ENCODE results near the gene MISP.
"Not testable (repeated sequence)": the region's sequence is repeated elsewhere in the genome, so short reads cannot be mapped to it uniquely, and the experiment has no call there.

Gene MISP

DNA sequence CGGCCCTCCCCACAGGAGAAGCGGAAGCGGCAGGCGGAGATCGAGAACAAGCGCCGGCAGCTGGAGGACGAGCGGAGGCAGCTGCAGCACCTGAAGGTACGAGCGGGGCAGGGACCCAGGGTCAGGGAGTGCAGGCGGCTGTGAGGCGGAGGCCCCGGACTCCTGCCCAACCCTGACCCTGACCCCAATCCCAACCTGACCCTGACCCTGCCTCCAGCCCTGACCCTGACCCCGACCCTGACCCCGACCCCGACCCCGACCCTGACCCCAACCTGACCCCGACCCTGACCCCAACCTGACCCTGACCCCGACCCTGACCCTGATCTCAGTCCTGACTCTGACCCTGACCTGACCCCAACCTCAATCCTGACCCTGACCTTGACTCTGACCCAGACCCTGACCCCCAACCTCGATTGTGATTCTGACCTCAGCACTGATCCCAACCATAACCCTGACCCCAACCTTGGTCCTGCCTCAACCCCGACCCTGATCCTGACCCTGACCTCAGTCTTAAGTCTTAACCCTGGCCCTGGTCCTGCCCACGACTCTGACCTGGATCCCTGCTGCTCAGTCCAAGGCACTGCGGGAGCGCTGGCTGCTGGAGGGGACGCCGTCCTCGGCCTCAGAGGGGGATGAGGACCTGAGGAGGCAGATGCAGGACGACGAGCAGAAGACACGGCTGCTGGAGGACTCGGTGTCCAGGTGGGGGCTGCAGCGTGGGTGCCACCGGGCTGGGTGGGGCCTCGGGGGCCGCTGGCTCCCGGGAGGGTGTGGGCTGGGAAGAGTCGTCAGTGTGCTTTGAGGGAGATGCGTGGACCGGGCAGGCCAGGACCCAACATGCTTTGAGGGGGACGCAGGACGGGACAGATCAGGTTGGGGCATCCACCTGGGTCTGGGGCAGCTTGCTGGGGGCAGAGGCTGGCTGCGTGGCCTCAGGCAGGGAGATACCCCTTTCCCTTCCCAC is 23.6 kb upstream of the MISP start:
- no peak for DNase-seq

DNA sequence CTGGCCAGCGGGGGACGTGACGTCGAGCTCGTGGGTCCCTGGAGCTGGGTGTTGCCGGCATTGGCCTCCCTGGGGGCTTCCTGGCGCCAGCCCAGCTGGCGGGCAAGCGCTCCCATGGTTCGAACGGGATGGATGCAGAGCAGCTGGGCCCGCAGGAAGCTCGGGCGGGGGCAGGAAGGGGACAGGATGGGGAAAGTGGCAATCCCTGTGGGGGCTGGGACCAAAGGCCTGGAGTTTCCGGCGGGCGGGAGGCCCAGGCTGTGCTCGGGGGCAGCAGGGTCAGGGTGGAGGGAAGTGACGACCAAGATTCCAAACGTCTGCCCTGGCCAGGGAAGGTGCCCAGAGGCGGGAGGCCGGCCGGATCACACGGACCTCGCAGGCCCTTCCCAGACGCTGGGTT is 22.9 kb upstream of the MISP start:
- no peak for DNase-seq

DNA sequence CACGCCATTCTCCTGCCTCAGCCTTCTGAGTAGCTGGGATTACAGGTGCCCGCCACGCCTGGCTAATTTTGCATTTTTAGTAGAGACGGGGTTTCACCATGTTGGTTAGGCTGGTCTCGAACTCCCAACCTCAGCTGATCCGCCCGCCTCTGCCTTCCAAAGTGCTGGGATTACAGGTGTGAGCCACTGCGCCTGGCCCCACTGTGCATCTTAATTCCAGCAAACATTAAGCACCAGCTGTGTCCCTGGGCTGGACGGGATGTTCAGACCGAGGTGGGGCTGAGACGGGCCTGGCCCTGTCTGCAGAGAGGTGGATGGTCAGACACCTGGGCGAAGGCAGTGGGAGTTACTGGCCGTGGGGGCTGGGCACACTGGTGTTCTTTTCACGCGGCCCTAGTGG is 21.3 kb upstream of the MISP start:
- not testable (repeated sequence) for DNase-seq

DNA sequence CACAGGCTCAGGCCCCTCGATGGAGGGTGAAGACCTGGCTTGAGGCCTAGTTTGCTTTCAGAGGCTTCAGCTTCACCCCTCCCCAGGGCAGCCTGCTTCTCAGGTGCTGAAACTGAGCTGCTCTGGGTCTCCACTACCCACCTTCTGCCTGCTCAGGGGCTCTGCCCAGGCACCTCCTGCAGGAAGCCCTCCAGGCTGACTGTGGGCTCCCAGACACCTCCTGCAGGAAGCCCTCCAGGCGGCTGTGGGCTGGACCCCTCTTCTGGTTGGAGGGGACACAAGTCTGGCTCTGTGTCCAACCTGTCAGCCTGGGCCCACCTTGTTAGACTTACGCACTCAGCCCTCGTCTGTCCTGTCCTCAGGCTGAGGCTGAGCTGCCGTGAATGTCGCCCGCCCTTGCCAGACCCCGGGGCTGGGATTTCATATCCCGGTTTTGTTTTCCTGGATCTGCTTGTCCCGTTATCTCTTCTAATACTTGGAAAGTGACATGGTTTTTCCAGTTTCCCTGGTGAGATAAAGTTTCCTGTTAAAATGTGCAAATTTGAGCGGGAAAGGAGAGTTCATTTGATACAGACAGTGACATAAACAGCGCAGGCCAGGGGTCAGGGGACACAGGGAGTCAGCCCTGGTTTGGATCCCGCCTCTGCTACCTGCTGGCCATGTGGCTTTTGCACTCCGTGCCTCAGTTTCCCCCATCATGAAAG is 20.8 kb upstream of the MISP start:
- no peak for DNase-seq

DNA sequence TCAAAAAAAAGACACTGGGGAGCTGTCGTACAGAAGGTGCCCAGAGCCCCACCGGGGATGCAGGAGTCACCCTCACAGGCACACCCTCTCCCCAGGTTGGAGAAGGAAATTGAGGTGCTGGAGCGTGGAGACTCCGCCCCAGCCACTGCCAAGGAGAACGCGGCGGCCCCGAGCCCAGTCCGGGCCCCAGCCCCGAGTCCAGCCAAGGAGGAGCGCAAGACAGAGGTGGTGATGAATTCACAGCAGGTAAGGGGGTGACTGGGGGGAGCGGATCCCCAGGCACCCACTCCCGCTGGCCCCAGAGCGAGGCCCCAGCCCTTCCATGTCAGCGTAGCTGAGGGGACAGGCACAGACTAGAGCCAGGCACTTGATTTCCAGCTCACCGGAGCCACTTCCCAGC is 19.9 kb upstream of the MISP start:
- DNase-seq = no peak

DNA sequence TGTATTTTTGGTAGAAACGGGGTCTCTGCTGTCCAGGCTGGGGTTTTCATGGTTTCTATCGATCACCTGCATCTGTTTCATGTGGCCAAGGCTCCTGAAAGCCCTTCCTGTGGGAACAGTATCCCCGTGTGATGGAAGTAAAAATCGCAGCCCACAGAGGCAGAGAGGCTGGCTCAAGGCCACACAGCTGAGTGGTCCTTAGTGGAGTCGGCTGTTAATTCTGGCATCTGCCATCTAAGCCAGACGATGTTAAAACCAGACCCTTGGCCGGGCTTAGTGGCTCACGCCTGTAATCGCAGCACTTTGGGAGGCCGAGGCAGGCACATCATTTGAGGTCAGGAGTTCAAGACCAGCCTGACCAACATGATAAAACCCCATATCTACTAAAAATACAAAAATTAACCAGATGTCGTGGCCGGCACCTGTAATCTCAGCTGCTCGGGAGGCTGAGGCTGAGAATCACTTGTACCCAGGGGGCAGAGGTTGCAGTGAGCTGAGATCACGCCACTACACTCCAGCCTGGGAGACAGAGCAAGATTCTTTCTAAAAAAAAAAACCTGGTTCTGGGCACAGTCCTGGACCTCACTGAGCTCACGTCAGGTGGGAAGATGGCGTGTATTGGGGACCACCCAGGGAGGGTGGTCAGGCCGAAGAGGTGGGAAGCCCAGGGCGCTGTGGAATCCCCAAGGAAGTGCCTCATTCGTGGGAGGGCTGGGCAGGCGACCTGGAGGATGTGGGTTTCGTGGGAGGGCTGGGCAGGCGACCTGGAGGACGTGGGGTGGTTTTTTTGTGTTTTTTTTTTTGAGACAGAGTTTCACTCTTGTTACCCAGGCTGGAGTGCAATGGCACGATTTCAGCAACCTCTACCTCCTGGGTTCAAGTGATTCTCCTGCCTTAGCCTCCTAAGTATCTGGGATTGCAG is 18.5 kb upstream of the MISP start:
- no peak for DNase-seq

DNA sequence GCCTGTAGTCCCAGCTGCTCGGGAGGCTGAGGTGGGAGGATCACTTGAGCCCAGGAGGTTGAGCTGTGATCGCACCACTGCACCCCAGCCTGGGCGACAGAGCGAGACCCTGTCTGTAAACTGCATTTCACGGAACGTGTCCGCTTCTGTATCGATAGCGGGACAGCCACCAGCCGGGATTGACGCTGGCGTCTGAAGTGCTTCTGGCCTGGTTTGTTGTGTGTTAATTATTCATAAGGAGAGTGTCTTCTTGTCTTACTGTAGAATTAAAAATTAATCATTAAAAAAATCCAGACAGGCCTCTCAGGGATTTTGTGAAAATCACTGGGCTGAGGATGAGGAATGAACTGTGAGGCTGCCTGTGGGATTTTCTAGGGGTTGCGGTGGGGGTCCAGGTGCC is 16.2 kb upstream of the MISP start:
- no peak for DNase-seq

DNA sequence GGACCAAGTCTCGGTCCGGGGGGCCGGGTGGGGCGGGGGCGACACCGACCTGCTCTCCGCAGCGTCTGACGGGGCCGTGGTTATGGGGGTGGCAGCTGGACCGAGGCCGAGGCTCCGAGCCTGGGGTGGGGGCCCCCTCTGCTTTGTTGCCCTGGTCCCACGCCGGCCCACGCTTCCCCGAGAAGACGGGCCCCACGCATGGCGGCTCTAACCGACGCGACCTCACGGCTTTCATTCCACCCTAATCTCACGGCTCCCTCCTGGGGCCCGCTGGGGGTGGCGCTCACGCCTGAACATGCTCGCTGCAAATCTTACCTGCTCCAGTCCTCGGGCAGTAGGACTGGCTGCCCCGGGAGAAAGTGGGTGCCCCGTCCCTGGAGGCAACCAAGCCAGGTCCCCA is 14.8 kb upstream of the MISP start:
- no peak for DNase-seq

DNA sequence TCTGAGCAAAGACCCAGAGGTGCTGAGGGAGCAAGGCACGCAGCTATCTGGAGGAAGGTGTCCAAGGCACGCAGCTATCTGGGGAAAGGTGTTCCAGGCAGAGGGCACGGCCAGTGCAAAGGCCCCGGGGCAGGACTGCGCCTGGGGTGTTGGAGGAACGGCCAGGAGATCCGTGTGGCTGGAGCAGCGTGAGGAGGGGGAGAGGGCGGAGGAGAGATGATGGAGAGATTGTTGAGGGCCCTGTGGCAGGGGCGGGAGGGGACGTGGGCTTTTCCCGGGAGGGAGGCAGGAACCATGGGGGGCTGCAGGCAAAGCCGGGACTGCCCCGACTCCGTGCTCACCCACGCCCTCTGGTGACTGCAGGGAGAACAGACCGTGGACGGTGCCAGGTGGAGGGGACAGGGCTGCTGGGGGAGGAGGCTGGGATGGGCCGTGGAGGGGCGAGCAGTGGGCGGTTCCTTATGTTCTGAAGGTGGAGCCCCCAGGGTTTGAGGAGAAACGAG is 13.3 kb upstream of the MISP start:
- peak; percentile 51 for DNase-seq

DNA sequence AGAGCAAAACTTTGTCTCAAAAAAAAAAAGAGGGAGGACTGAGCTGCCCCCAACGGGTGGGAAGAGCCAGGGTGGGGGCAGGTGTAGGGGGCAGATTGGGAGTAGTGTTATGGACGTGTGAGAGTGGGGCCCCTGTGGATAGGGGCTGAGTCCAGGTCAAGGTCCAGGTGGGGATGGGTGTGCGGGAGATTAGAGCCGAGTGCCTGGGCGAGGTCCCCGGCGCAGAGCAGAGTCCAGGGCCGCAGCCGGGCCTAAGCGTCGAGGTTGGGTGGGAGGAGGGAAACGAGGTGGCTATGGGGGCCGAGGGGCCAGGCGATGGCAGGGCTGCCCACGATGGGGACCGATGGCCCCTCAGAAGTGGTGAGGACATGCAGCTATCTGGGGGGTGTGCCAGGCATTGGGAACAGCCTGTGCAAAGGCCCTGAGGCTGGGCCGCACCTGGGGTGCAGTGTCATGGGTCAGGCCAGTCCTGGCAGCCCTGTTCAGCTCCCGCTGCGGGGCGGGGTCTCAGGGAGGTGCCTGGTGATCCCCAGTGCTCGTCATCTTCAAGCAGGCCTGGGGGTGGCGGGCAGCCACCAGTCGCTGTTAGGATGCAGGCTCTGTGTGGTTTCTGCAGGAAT is 12.3 kb upstream of the MISP start:
- no peak for DNase-seq

DNA sequence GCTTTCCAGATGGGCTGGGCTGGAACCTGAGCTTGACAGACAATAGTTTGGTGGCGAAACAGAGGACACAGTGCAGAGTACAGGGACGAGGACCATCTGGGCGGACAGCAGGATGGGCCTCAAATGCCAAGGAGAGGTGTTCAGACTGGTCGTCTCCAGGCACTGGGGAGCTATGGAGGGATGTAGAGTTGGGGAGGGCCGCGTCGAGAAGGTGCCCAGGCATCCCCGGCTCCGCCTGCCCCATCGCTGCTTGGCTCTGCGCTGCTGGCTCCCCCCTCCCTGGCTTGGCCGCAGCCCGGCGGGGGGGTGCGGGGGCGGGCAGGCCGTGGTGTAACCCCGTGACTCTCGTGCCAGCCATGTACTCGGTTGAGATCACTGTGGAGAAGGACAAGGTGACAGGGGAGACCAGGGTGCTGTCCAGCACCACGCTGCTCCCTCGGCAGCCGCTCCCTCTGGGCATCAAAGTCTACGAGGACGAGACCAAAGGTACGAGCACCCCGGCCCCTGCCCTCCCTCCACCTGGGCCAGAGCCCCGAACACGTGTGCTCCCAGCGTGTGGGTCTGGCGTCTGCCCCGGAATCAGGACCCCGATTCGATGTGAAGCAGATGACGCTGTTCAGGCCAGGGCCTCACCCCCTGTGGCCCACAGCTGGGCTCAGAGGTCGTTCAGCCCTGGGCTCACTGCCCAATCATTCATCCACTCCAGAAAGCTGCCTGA is 10.8 kb upstream of the MISP start:
- no peak for DNase-seq

DNA sequence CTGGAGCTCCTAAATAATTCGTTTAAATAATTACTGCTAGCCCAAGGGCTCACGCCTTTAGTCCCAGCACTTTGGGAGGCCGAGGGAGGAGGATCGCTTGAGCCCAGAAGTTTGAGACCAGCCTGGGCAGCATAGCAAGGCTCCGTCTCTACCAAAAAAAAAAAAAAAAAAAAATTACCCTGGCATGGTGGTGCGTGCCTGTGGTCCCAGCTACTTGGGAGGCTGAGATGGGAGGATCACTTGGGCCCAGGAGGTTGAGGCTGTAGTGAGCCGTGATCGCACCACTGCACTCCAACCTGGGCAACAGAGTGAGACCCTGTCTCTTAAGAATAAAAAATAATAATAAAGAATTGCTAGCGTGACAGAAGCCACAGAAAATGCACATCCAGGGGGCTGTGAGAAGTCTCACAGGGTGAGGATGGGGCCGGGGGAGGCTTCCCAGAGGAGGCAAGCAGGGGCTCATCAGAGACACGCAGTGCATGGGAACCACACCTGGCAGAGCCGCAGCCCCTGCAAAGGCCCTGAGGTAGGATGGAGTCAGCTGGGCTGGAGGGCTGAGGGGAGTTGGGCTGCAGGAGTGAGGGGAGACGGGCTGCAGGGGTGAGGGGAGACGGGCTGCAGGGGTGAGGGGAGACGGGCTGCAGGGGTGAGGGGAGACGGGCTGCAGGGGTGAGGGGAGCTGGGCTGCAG is 10.0 kb upstream of the MISP start:
- not testable (repeated sequence) for DNase-seq

DNA sequence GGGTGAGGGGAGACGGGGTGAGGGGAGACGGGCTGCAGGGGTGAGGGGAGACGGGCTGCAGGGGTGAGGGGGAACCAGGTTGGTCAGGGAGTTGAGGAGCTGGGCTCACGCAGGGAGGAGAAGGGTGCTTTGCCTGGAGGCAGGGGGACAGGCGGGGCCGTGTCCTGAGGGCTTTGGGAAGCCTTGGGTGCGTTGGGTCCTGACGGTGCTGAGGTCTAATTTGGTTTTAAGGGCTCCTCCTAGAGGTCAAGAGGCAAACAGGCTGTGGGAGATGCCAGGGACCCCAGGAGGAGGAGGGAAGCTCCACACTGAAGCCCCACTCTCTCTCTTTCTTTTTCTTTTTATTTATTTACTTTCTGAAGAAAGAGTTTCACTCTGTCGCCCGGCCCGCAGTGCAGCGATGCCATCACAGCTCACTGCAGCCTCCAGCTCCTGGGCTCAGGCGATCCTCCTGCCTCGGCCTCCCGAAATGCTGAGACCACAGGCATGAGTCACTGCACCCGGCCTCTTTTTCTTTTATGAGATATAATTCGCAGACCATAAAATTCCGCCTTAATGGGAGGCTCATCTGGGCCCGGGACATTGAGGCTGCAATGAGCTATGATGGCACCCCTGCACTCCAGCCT is 9.3 kb upstream of the MISP start:
- no peak for DNase-seq

DNA sequence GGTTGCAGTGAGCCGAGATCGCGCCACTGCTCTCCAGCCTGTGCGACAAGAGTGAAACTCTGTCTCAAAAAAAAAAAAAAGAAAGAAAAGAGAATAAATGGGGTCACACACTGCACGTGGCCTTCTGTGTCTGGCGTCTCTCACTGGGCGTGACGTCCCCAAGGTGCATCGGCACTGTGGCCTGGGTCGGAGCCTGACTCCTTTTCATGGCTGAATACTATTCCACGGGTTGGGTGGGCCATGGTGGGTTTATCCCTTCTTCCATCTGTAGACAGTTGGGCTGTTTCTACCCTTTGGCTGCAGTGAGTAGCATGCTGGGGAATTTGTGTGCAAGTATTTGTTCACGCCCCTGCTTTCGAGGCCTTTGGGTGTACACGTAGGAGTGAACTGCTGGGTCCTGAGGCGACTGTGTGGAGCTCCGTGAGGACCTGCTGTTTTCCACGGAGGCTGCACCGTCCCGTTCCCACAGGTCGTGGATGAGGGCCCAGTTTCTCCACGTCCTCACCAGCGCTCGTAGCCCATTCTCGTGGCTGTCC is 8.3 kb upstream of the MISP start:
- no peak for DNase-seq

DNA sequence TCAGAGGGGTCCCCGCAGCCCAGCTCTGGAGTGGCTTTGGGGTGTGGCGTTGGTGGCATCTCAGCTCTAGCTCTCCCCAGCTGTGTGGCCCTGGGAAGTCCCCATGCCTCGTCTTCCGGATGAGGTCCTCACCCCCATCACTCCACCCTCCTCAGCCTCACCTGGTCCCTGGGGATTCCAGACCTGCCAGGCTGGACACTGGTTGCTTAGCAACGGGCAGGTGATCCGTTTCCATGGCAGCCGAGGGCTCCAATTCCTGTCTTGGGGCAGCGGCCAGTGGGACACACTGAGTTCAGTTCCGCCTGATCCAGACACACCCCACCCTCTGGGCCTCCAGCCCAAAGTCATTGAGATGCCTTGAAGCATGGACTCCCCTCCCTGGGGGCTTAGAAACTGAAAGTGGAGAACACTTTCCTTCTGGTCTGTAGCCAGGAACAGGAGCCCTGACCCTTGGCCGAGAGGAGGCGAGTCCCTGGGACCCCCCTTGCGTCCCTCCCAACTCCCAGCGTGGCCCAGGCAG is 7.7 kb upstream of the MISP start:
- DNase-seq = no peak

DNA sequence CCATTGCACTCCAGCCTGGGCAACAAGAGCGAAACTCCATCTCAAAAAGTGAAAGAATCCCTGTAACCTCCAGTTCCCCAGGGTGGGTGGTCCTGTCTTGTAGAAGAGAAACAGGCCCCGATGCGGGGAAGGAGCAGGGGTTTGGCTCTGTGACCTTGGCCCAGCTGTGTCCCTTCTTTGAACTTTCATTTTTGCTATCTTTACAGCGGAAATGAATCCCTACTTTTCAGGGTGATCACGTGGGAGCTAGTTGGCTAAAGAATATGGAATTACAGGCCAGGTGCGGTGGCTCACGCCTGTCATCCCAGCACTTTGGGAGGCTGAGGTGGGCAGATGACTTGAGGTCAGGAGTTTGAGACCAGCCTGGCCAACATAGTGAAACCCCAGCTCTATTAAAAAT is 5.8 kb upstream of the MISP start:
- DNase-seq = not testable (repeated sequence)

DNA sequence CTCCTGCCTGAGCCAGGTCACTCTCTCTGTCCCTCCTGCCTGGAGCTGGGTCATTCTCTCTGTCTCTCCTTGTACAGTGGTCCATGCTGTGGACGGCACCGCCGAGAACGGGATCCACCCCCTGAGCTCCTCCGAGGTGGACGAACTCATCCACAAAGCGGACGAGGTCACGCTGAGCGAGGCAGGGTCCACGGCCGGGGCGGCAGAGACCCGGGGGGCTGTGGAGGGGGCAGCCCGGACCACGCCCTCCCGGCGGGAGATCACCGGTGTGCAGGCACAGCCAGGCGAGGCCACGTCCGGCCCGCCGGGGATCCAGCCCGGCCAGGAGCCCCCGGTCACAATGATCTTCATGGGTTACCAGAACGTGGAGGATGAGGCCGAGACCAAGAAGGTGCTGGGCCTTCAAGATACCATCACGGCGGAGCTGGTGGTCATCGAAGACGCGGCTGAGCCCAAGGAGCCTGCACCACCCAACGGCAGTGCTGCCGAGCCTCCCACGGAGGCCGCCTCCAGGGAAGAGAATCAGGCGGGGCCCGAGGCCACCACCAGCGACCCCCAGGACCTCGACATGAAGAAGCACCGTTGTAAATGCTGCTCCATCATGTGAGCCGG is 4.6 kb upstream of the MISP start:
- no peak for DNase-seq

DNA sequence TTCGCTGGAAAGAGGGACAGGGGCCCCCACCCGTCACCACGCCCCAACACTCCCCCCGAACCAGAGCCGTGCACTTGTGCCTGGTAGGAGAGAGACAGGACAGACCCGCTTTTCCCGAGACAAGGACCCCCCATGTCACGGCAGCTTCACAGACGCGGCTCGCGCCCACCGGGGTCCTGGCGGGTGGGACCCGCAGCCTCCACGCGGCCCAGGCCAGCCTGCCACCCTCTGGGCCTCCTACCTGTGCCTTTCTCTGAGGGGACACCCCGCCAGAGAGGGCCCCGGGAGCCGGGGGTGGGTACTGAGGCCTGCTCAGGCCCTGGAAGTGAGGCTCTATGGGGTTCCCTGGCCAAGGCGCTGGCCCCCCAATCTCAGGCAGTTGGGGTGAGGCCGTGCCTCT is 4.0 kb upstream of the MISP start:
- no peak for DNase-seq

DNA sequence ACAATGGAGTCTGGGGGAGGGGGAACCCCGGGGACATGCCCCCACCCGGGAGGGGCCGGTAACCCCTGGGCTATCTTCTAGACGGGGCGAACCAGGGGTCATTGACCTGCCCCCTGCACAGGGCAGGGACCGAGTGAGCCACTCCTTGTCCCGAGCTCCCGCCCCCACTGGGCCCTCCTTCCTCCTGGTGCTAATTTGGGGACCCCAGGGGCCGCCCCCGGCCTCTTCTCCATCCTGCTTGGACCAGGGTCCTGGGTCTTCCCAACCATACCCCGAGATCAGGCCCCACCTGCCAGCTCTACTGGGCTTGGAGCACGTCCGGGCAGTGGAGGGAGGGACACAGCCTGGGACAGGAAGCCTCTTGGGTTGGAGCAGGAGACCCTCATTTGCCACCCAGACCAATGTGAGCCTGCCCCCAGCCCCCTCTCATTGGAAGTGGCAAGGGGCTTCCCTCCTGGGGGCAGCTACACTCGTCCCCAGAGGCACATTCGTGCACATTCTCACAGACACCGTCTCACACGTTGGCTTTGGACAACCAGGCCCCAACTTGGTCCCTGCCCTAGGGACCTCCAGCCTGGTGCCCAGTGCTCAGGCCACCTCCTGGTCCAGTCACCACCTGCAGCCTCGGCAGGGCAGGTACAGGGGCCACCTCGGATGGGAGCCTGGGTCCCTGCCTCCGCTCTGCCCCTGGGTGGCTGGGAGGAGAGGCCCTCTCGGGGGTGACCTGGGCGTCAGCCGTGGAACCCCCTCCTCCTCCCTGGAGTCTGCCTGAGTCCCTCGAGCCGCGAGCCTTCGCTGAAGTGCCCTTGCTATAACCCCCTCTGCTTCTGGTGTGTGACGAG is 3.3 kb upstream of the MISP start:
- no peak for DNase-seq

Measured in activated T-cell treated with anti-CD3 and anti-CD28 coated beads for 4 hours (primary cell).